ENCODE results near the gene ABTB2.

GRCh38 chr11:34317036-34317360 lies 40.8 kb downstream of the ABTB2 start:
- no peak for TF ChIP-seq POLR2A (IDR thresholded peaks at IDR 0.05; ENCODE audit: low read length)
- TF ChIP-seq GATA1 (IDR thresholded peaks at IDR 0.05; ENCODE audit: low read depth, low read length): no peak
